HCT116 (cell line): ENCODE results near the gene NDRG3. TPM values are rescaled to one million over a fixed set of nuclear protein-coding genes. Genes with fewer than 3 reads are reported as not detected.

Source experiments
- ATAC-seq: fragments of 200-7000 bp; cut with Tn5 transposase; 2 replicates; pipeline ENCODE4 v1.9.1; 2020; ENCODE audit warnings: mild to moderate bottlenecking, moderate library complexity
- BruUV-seq: library from RNA; stranded (reverse); fragments of 400-500 nt; replicated peaks from 2 replicates; lab custom pipeline; 2021; lab: Mats Ljungman, UMichigan
- CTCF ChIA-PET: fragments of 300-600 bp; sonication (Branson Sonifier 250); formaldehyde crosslinking; loops from one replicate; lab custom pipeline; 2021; ENCODE audit warnings: antibody characterized with exemption; lab: Charles Lee
- POLR2A ChIA-PET: fragments of 300-600, 350-600 bp; sonication (Branson Sonifier 250); formaldehyde crosslinking; loops from one replicate; lab custom pipeline; 2021; ENCODE audit warnings: antibody characterized with exemption; lab: Charles Lee
- RAD21 ChIA-PET, 2 experiments: fragments of 300-600 bp; sonication (Branson Sonifier 250); formaldehyde crosslinking; loops; one replicate each; lab custom pipeline; 2023; ENCODE audit warnings: low total read pairs in 2 of 2; ENCODE audit not compliant: uncharacterized antibody in 2 of 2, unreplicated experiment in 2 of 2, low non-redundant PET in 1 of 2; lab: Charles Lee
- DNase-seq: peaks from one replicate; pipeline ENCODE4 v3.0.0-alpha.2; 2010; ENCODE audit warnings: low read depth, low spot score
- H2AFZ ChIP-seq: fragments of 200-600 bp; shearing (Covaris generic), sonication (generic); 2 replicates; pipeline ENCODE4 v1.6.1; 2017; ENCODE audit warnings: low read depth, mixed run types, mixed read lengths, antibody characterized with exemption, low read length; ENCODE audit not compliant: poor library complexity, severe bottlenecking
- H3K27ac ChIP-seq: 2 replicates; pipeline ENCODE4 v1.5.1; 2012; ENCODE audit warnings: low read depth, low read length
- H3K27me3 ChIP-seq: fragments of 200-600 bp; sonication (generic); 2 replicates; pipeline ENCODE4 v1.6.1; 2016; ENCODE audit warnings: mixed run types, low read length, mixed read lengths; ENCODE audit not compliant: insufficient read depth
- H3K36me3 ChIP-seq, 2 experiments: fragments of 200-500 bp in 1 of 2; fragments of 200-600 bp in 1 of 2; sonication (Bioruptor generic) in 1 of 2; sonication (generic) in 1 of 2; 2 replicates each; pipeline versions ENCODE4 v1.5.1 to v1.6.1; 2014 to 2016; ENCODE audit warnings: low read length in 2 of 2, inconsistent platforms in 1 of 2, mixed read lengths in 1 of 2, mixed run types in 1 of 2; ENCODE audit not compliant: insufficient read depth in 2 of 2, control insufficient read depth in 1 of 2
- H3K4me1 ChIP-seq, 2 experiments: fragments of 200-600 bp in 1 of 2; sonication (generic) in 1 of 2; 2 replicates each; pipeline versions ENCODE4 v1.5.1 to v1.6.1; 2012 to 2017; ENCODE audit warnings: low read length in 2 of 2, inconsistent platforms in 1 of 2, mild to moderate bottlenecking in 1 of 2, mixed read lengths in 1 of 2, mixed run types in 1 of 2, moderate library complexity in 1 of 2; ENCODE audit not compliant: insufficient read depth in 2 of 2, control insufficient read depth in 1 of 2
- H3K4me2 ChIP-seq: fragments of 200-600 bp; sonication (generic); 2 replicates; pipeline ENCODE4 v1.6.1; 2017; ENCODE audit warnings: mixed run types, low read length, mixed read lengths
- H3K4me3 ChIP-seq, 2 experiments: fragments of 200-600 bp in 1 of 2; sonication (generic) in 1 of 2; replicated peaks in 1 of 2; 2 replicates each; pipeline ENCODE4 v1.5.1; 2011 to 2016; ENCODE audit warnings: low read length in 2 of 2, control low read depth in 1 of 2, low read depth in 1 of 2, mild to moderate bottlenecking in 1 of 2, mixed read lengths in 1 of 2, mixed run types in 1 of 2
- H3K79me2 ChIP-seq: fragments of 200-600 bp; sonication (generic); 2 replicates; pipeline ENCODE4 v1.6.1; 2017; ENCODE audit warnings: mild to moderate bottlenecking, mixed run types, low read length, moderate library complexity, mixed read lengths; ENCODE audit not compliant: insufficient read depth
- H3K9ac ChIP-seq: fragments of 200-600 bp; sonication (generic); 2 replicates; pipeline ENCODE4 v1.6.1; 2016; ENCODE audit warnings: low read length, mixed read lengths
- H3K9me2 ChIP-seq: fragments of 200-600 bp; sonication (generic), shearing (Covaris generic); 2 replicates; pipeline ENCODE4 v1.6.1; 2017; ENCODE audit warnings: mixed run types, mild to moderate bottlenecking, moderate library complexity; ENCODE audit not compliant: insufficient read depth
- H3K9me3 ChIP-seq, 2 experiments: fragments of 200-500 bp in 1 of 2; fragments of 200-600 bp in 1 of 2; sonication (Bioruptor generic) in 1 of 2; sonication (generic) in 1 of 2; 2 replicates each; pipeline ENCODE4 v1.6.1; 2014 to 2017; ENCODE audit warnings: low read length in 2 of 2, mixed read lengths in 2 of 2, inconsistent platforms in 1 of 2, low read depth in 1 of 2, mild to moderate bottlenecking in 1 of 2, mixed run types in 1 of 2, moderate library complexity in 1 of 2; ENCODE audit not compliant: control insufficient read depth in 1 of 2, insufficient read depth in 1 of 2
- H4K20me1 ChIP-seq: fragments of 200-600 bp; sonication (generic), shearing (Covaris generic); 2 replicates; pipeline ENCODE4 v1.6.1; 2017; ENCODE audit warnings: mixed run types, mild to moderate bottlenecking, moderate library complexity; ENCODE audit not compliant: insufficient read depth
- CBX3 ChIP-seq: IDR thresholded peaks from 2 replicates; pipeline ENCODE4 v1.6.1; 2012; ENCODE audit warnings: low read depth
- CEBPB ChIP-seq: IDR thresholded peaks from 2 replicates; pipeline ENCODE4 v1.6.1; 2012; ENCODE audit warnings: low read depth
- CTCF ChIP-seq, 3 experiments: fragments of 200-600 bp in 1 of 3; sonication (generic) in 1 of 3; IDR thresholded peaks in 2 of 3; conservative IDR thresholded peaks in 1 of 3; 2 replicates each; pipeline ENCODE4 v1.5.1; 2012 to 2017; ENCODE audit warnings: low read depth in 2 of 3, low read length in 2 of 3, antibody characterized with exemption in 1 of 3, borderline replicate concordance in 1 of 3, control low read depth in 1 of 3, mild to moderate bottlenecking in 1 of 3, mixed read lengths in 1 of 3, mixed run types in 1 of 3, moderate library complexity in 1 of 3; ENCODE audit not compliant: insufficient read depth in 1 of 3
- ELF1 ChIP-seq: IDR thresholded peaks from 2 replicates; pipeline ENCODE4 v1.6.1; 2012; ENCODE audit warnings: low read depth, borderline replicate concordance
- EZH2 ChIP-seq: fragments of 200-600 bp; sonication (generic); IDR thresholded peaks from 2 replicates; pipeline ENCODE4 v1.6.1; 2017; ENCODE audit warnings: antibody characterized with exemption, mixed run types
- FOSL1 ChIP-seq: IDR thresholded peaks from 2 replicates; pipeline ENCODE4 v1.6.1; 2012; ENCODE audit warnings: low read depth
- POLR2A ChIP-seq: IDR thresholded peaks from 2 replicates; pipeline ENCODE4 v1.7.0; 2011; ENCODE audit warnings: borderline replicate concordance; ENCODE audit not compliant: insufficient read depth, insufficient read length; ENCODE audit errors: extremely low read depth
- POLR2AphosphoS5 ChIP-seq: IDR thresholded peaks from 2 replicates; pipeline ENCODE4 v1.6.1; 2011; ENCODE audit warnings: mild to moderate bottlenecking, low read depth, low read length, moderate library complexity
- RAD21 ChIP-seq: IDR thresholded peaks from 2 replicates; pipeline ENCODE4 v1.6.1; 2012; ENCODE audit warnings: low read depth, mild to moderate bottlenecking
- REST ChIP-seq: IDR thresholded peaks from 2 replicates; pipeline ENCODE4 v1.6.1; 2012; ENCODE audit warnings: low read depth
- SIN3A ChIP-seq: IDR thresholded peaks from 2 replicates; pipeline ENCODE4 v1.6.1; 2012; ENCODE audit warnings: low read depth
- SP1 ChIP-seq: IDR thresholded peaks from 2 replicates; pipeline ENCODE4 v1.6.1; 2012; ENCODE audit warnings: low read depth
- TCF7L2 ChIP-seq: IDR thresholded peaks from 2 replicates; pipeline ENCODE4 v1.7.0; 2011; ENCODE audit warnings: borderline replicate concordance, inconsistent platforms; ENCODE audit not compliant: insufficient read depth, insufficient read length; ENCODE audit errors: extremely low read depth
- intact Hi-C: fragments of 100-400 bp; cut with micrococcal nuclease; formaldehyde crosslinking; loops from 2 replicates; pipeline ENCODE4 v1.10.0; 2022
- total RNA-seq: library from RNA; stranded (reverse); gene quantifications from one replicate; pipeline ENCODE4 v1.2.1, GENCODE V29; 2021; ENCODE audit not compliant: unreplicated experiment
- TF ChIP-seq, protein P1 (sequence below): IDR thresholded peaks from 2 replicates; pipeline ENCODE4 v1.6.1; 2012

The NDRG3 gene
- total RNA-seq, 1 experiment from 2014 or later: 29.3 TPM

DNA sequence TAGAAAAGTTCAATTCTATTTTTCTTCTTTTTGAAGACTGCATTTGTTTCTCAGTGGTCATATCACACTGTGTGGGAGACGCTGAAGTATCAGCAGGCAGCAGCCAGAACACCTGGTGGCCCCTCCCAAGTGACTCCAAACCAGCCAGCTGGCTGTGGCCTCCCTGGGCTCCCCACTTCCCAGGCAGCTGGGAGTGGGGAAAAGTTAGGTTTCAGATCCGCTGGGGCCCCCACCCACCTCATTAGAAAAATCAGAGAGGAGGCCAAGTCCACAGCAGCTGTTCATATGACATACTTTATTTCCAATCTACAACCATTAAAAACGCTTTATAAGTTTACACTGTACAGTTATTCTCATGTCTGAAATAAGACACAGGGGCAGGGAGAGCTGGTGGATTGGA is 31.3 kb upstream of the NDRG3 start:
- Histone ChIP-seq H2AFZ (no peak overlapping the region), H3K9ac (no peak overlapping the region), H3K9me2 (no peaks in the 10 kb centered on the region), H4K20me1 (no peaks in the 10 kb centered on the region), H3K27ac (no peak overlapping the region), H3K36me3 (no peaks in the 10 kb centered on the region), H3K9me3 (no peaks in the 10 kb centered on the region), H3K27me3 (no peaks in the 10 kb centered on the region), H3K4me3 (no peak overlapping the region), H3K79me2 (peaks cover 14% of the 10 kb centered on the region), H3K4me2 (no peak overlapping the region), H3K4me1 (peaks cover 9 to 22% of the 10 kb centered on the region in 2 experiments; a peak in 3 of 4 replicates)
- intact Hi-C loops: no loop called here
- no peak for ATAC-seq
- ChIA-PET POLR2A (no interaction called here), CTCF (no interaction called here), RAD21 (no interaction called here)
- TF ChIP-seq POLR2A (no peak), CTCF (IDR thresholded peaks at IDR 0.05 in 2 of 3, conservative IDR thresholded peaks at IDR 0.05 in 1 of 3; ENCODE audit: borderline replicate concordance in 1 of 3, insufficient read depth in 1 of 3, low read depth in 2 of 3, low read length in 2 of 3) (no peak), ELF1 (no peak), SIN3A (no peak), EZH2 (no peak), CBX3 (no peak), CEBPB (no peak), FOSL1 (no peak), POLR2AphosphoS5 (no peak), SP1 (no peak), REST (no peak), TCF7L2 (no peak), RAD21 (no peak)
- TF ChIP-seq, protein P1, sequence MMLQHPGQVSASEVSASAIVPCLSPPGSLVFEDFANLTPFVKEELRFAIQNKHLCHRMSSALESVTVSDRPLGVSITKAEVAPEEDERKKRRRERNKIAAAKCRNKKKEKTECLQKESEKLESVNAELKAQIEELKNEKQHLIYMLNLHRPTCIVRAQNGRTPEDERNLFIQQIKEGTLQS: no peak
- BruUV-seq: no TSS peak
- DNase-seq: no peak
